Stimulated activated effector memory CD8-positive, alpha-beta T cell treated with anti-CD3 and anti-CD28 coated beads, Interleukin-12 subunit alpha, Interleukin-12 subunit beta, amount 100 ng/mL, for 72 hours (primary cell): ENCODE results near the gene OR5H15.
"Not testable (repeated sequence)": the region's sequence is repeated elsewhere in the genome, so short reads cannot be mapped to it uniquely, and the experiment has no call there.

ENCODE experiments used
- ATAC-seq: fragments of 150-1000 bp; cut with Tn5 transposase; 2 replicates; pipeline ENCODE4 v1.10.0; 2021
- DNase-seq, 2 donors: peaks; one replicate each; pipeline ENCODE4 v3.0.0; 2021 to 2022; ENCODE audit warnings: low spot score in 2 of 2
- H3K27ac Mint-ChIP-seq: one replicate; pipeline ENCODE4 v1.8.0; 2022; ENCODE audit warnings: mild to moderate bottlenecking, mixed read lengths
- H3K36me3 Mint-ChIP-seq: one replicate; pipeline ENCODE4 v1.8.0; 2022; ENCODE audit warnings: mild to moderate bottlenecking, mixed read lengths
- H3K4me1 Mint-ChIP-seq: one replicate; pipeline ENCODE4 v1.8.0; 2022; ENCODE audit warnings: mixed read lengths
- H3K4me3 Mint-ChIP-seq: one replicate; pipeline ENCODE4 v1.8.0; 2022; ENCODE audit warnings: mild to moderate bottlenecking, mixed read lengths
- H3K9me3 Mint-ChIP-seq: one replicate; pipeline ENCODE4 v1.8.0; 2022; ENCODE audit warnings: mixed read lengths

Gene OR5H15

GRCh38 chr3:98196293-98196692 is 29.8 kb downstream of the OR5H15 start:
- H3K36me3 Mint-ChIP-seq, H3K9me3 Mint-ChIP-seq, DNase-seq, H3K27ac Mint-ChIP-seq, H3K4me1 Mint-ChIP-seq, ATAC-seq, H3K4me3 Mint-ChIP-seq: not testable (repeated sequence)

GRCh38 chr3:98199020-98199419 is 32.5 kb downstream of the OR5H15 start:
- ATAC-seq (no peak), DNase-seq (no peak)
- no peaks in the 10 kb centered on the region for H3K9me3 Mint-ChIP-seq
- H3K4me1 Mint-ChIP-seq, result no peaks in the 10 kb centered on the region
- H3K27ac Mint-ChIP-seq, result no peak overlapping the region
- no peak overlapping the region for H3K4me3 Mint-ChIP-seq
- H3K36me3 Mint-ChIP-seq, result no peaks in the 10 kb centered on the region

GRCh38 chr3:98209244-98209643 is 42.7 kb downstream of the OR5H15 start:
- Mint-ChIP-seq H3K4me3 (no peak overlapping the region), H3K9me3 (no peaks in the 10 kb centered on the region)
- ATAC-seq, result no peak

DNA sequence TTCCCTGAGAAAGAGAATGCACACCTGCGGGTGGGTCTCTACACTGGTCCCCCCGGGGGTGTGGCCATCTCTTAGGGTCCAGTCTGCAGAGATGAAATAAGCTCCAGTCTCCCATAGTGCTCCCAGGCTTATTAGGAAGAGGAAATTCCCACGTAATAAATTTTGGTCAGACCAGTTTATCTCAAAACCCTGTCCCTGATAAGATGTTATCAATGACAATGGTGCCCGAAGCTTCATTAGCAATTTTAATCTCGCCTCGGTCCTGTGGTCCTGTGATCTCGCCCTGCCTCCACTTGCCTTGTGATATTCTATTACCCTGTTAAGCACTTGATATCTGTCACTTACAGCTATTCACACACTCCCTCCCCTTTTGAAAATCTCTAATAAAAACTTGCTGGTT is 46.8 kb downstream of the OR5H15 start:
- Mint-ChIP-seq H3K4me1 (no peaks in the 10 kb centered on the region), H3K9me3 (no peaks in the 10 kb centered on the region), H3K36me3 (no peaks in the 10 kb centered on the region), H3K4me3 (no peak overlapping the region), H3K27ac (no peak overlapping the region)
- DNase-seq (no peak), ATAC-seq (no peak)

More at GRCh38 chr3:98209244-98209643, 42.7 kb downstream of the OR5H15 start:
- no peak for DNase-seq
- H3K4me1 Mint-ChIP-seq, result no peaks in the 10 kb centered on the region
- H3K36me3 Mint-ChIP-seq, result no peaks in the 10 kb centered on the region
- no peak overlapping the region for H3K27ac Mint-ChIP-seq

- no peak for ATAC-seq
- no peak for DNase-seq
- no peaks in the 10 kb centered on the region for H3K4me1 Mint-ChIP-seq
- no peak overlapping the region for H3K27ac Mint-ChIP-seq
- no peak overlapping the region for H3K4me3 Mint-ChIP-seq
- no peaks in the 10 kb centered on the region for H3K36me3 Mint-ChIP-seq
- no peaks in the 10 kb centered on the region for H3K9me3 Mint-ChIP-seq
These were observed 48.6 kb downstream of the OR5H15 start for GRCh38 chr3:98215051-98215450.
